GM18499 (cell line): Measurements from ENCODE around the gene C10orf90.

Experiments
- ATAC-seq: cut with Tn5 transposase; IDR thresholded peaks from one replicate; pipeline ENCODE4 v1.9.1; 2021; ENCODE audit warnings: moderate number of reproducible peaks; ENCODE audit not compliant: insufficient read depth, unreplicated experiment

C10orf90 gene

DNA sequence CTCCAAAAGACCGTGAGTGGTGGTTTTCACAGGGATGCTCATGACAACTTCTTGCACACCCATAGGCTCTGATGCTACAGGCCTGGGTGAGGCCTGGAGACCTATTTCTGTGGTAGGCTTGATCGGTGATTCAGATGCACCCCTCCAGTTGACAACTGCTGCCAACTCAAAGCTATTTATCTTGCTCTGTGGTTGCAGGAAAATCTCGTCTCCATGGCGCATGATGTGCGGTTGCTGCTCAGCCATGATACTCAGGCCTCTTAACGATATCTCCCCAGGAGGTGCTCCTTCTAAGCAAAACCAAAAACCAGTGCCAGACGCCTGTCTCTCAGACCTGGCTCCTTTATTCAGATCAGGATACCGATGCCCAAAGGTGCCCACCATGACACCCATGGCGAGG is 31.4 kb downstream of the C10orf90 start:
- ATAC-seq: no peak

DNA sequence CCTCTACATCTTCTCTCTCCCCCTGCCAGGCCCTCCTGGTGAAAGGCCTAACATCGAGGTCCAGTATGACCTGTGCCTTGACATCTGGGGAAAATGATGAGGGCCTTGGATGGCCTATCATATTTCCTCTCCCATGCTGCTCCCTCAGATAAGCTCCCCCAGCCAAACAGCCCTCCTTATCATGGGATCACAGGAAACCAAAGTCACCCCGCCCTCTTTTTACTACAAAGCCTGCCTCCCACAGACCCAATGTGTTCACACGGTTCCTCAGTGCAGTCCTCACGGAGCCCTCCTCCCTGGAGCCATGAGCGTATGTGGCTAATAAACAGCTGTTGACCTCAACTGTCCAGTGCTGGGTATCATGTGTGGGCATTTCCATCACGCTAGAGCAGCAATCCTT is 32.0 kb downstream of the C10orf90 start:
- no peak for ATAC-seq

DNA sequence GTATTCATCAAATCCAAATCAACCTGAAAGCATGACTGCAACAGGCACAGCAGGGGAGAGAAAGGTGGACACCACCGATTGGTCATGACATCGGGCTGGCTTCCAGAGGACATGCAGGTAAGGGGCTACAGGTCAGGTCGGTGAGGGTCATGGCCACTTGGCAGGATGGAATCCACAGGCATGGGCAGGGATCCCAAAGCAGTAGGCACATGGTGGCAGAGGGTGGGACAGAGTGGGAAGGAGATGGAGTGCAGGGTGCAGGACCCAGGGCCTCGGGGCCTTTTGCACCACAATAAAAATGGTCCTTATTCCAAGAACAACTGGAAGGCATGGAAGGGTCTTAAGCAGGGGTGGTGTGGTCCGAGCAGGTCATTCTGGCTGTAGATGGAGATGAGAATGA is 33.0 kb downstream of the C10orf90 start:
- ATAC-seq: no peak

DNA sequence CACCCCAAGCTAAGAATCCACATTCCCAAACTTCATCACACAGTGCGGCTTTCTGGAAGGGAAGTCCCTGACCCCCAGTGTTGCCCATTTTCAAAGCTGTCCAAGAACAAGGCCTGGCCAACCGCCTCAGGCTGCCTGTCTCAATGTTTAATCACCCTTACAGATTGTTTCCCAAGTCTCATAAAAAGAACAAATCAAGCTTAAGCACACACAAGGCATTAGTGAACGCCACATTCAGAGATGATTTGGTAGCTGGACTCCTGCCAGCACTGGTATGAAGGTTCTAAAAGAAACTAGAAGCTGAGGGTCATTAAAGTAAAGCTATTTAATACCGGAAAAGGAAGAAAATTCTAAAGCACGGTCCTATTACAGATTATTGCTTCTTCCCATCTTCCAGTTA is 35.6 kb downstream of the C10orf90 start:
- no peak for ATAC-seq

DNA sequence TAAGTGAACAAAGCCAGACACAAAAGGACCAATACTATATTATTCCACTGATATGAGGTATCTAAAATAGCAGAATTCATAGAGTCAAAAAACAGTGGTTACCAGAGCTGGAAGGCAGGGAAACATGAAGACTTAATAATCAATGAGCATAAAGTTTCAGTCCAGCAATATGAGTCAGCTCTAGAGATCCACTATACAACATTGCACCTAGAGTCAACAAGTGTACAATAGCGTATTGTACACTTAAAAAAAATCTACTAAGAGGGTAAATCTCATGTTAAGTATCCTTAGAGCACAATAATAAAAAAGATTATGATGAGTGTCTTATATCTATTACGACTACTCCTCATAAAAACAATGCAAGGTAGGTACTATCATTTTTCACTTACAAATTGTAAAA is 36.1 kb downstream of the C10orf90 start:
- no peak for ATAC-seq

DNA sequence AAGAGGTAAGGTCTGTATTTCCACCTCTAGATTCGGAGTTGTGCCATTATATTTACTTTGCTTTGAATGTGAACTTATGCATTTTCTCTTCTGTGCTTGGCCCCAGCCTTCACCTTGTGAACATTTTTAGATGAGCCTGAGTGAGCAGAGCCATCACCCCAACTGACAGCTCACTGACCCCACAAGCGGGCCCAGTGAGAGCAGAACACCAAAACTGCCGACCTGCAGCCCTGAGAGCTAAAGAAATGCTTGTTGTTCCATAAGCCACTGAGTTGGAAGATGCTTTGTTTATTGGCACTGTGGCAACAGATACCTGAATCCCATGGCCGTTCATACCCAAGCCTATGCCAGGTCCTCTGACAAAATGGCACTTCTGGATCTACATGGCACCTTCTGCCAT is 37.8 kb downstream of the C10orf90 start:
- no peak for ATAC-seq

DNA sequence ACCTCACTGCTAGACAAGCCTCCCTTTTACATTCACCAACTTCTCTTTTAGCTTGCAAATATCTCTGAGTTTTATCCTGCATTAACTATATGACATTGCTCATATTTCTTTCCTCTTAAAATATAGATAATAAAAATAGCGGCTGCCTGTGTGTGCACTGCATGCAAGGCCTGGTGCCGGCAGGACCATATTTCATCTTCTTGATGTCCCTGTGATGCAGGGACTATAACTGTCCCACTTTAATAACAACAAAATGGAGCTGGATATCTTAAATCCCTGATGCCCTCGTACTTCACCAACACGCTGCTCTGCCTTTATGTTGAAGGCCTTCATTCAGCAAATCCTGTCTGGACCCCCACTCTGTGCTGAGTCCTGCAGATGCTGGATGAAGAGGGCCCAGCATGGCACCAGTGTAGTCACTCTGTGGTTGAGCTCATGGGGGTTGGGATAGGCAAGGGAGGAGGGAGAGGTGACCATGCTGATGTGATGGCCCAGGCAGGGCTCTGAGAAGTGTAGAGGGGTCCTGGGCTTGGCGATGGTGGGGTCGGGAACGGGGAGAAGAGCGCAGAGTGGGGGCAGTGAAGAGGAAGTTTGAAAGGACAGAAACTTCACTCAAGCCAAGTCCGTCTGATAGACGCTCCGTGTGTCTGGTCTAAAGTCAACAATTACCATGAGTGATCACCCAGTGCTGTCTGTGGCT is 40.4 kb downstream of the C10orf90 start:
- no peak for ATAC-seq

DNA sequence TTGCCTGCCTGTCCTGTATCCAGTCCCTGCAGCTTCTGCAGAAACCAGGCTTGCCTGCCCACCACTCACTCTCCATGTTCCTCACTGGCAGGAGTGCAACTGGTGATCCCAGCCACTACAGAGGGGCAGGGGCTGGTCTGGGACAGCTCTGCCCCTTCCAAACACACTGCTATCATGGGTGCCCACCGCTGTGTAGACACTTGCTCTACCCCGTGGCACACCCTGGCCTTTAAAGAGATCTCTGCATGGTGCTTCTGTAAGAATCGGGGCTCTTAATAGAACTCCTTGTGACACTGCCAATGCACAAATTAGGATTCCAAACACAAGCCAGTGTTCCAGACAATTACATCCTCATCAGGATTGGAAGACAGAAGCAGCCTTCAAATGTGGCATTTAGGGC is 41.7 kb downstream of the C10orf90 start:
- no peak for ATAC-seq

DNA sequence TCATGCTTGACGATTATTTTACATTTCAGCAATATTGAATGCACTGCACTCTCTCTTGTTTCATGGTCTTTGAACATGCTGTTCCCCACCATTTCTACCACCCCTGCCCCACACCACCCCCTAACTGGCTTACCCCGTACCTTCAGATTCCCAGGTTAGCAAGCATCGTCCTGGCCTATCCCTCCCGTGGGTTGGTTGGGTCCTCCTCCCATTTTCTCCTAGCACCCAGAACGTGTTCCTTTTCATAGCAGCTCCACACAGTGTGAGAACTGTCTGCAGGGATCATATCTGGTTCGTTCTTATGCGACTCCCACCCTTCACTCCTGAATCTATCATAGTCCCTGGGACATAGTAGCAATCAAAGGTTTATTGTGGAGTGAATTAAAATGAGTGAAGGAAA is 48.6 kb downstream of the C10orf90 start:
- no peak for ATAC-seq

DNA sequence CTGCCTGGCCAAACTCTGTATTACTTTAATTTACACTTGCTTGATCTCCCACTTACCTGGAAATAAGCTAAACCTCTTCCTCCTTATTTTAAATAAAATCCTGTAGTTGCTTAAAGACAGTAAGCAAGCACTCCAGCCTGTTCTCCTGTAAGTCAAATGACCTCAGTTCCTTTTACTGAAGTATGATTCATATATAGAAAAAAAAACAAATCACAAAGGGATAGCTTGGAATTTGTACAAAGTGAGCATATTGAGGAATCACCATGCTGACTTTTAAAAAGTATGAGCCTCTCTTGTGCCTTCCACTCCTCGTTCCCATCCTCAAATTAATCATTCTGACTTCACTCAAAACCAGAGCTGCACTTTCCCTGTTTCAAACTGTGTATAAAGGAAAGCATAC is 52.0 kb downstream of the C10orf90 start:
- no peak for ATAC-seq

DNA sequence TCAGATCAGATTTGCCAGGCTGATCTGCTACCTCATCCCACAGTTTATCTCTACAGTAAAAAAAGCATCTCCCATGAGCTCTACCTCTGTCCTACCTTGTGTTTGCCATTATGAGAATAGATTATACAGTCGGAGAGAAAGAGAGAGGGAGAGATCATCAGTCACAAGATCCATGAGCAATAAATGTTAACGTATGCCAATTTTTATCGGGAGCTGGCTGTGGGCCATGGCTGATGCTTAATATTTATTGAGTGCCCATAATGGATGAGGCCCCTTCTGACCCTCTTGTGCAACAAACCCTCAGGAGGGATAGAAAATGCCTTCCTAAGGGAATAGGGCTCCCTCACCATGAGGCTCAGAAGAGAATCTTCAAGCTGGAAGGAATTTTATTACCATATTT is 52.8 kb downstream of the C10orf90 start:
- ATAC-seq: no peak

DNA sequence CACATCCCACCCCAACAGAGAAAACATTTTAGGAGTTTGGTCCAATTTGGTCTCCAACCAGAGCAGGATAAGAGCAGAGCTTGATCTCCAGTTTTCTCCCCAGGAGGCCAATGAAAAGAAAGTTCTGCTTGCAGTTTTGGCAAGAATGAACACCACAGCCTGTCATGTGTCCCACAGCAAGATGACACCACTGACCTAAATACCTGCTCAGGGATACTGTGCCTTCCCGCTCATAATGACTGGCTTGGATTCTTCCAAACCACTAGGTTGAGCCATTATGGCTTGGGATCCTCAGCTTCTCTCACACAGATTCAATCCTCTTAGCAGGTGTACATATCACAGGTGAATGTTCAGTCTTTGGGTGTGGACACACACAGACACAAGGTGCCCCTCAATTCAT is 53.3 kb downstream of the C10orf90 start:
- no peak for ATAC-seq

DNA sequence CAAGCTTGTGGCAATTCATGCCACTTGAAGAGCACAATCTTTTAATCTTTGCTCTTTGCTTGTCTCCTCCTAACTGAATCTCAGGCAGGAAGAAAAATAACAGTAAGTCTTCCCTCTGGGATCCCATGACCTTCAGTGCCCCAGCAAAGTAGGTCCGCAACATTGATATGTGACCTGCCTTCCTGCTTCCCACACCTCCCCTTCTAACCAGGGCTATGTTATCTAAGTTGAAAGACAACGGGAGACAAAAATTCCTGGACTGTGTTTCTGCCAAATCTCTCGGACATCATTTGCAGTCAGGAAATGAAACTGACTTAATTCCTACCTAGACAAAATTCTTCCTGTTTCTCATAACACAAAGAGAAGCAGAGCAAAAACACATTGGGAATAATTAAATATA is 53.8 kb downstream of the C10orf90 start:
- no peak for ATAC-seq

DNA sequence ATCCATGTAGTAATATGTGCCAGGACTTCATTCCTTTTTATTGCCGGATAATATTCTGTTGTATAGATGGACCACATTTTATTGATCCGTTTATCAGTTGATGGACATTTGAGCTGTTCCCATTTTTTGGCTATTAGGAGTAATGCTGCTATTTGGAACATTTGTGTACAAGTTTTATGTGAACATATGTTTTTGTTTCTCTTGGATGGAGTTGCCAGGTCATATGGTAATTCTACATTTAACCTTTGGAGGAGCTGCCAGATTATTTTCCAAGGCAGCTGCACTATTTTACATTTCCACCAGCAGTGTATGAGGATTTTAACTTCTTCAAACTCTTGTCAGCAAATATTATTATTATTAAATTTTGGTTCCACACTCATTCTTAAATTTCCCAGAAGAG is 59.2 kb downstream of the C10orf90 start:
- no peak for ATAC-seq

DNA sequence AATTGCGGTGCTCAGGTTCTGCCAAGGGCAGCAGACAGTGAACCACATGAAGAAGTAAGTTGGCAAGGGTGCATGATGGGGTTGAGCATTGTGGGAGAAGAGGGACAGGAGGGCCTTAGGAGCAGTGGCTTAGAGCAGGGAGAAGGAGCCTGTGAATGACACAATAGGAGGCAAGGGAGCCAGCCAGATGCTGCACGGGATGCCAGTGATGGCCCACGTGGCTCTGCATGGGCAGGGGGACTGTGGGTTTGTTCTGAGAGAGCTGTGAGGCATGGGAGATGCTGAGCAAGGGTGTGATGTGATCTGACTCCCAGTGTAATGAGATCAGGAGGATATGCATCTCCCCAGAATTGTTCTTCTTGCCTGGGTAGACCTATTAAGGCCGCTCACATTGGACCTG is 60.9 kb downstream of the C10orf90 start:
- ATAC-seq: no peak

DNA sequence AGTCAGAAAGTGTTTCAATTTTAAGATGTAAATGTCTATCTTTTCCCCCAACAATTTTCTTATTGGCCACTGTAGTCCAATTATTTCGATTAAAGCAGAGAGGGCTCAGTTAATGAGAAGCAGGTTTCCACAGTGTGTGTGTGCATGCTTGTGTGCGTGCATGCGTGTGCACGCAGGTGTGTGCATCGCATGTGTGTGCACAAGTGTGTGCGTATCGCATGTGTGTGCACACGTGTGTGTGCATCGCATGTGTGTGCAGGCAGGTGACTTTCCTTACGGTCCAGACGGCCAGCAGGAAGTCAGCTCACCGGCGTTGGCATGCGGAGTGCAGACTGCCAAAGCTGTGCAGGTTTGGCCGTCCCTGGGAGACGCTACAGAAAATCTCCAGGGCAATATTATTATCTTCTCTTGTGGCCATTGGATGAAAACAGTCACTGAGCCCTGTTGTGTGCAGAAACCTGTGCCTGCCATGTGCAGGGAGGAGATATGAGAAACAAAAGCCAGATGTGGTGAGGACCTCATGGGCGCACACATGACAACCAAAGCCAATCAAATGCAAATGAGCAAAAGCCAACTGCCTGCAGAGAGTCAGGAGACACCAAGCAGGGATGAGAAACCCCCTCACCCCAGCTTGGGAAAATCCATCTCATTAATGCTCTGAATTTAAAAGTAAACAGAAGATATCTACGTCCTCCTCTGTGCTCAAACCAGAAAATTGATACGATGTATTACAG is 70.4 kb downstream of the C10orf90 start:
- ATAC-seq: no peak

DNA sequence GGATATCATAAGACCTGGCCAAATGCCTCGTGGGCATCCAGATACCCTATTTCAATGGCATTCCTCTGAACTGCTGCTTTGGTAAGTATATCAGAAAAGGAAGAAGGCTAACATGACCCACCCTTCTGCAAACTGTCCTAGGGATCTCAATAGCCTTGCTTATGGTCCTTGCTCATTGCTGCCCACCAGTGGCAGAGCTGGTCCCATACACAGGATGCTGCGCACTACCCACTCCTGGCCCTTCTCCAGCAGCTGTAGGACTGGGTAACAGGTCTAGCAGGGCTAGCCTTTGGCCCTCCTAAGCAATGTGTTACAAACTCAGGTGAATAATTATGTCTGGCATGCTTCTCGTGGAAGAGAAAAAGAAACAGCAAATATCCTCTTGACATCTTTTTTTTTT is 72.5 kb downstream of the C10orf90 start:
- ATAC-seq: no peak

DNA sequence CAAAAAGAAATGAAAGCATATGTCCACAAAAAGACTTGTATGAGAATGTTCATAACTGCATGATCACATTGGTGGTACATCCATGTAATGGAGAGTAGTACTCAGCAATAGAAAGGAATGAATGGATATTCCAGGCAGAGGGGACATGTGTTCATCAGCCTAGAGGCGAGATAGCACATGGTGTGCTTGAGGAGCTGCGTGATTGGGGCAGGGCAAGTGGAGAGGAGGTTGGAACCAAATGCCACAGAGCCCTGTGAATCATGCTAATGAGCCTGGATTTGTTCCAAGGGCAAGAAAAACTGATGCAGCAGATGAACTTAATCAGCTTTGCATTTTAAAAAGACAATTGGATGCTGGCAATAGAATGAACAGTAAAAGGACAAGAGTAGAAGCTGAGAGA is 73.3 kb downstream of the C10orf90 start:
- no peak for ATAC-seq

DNA sequence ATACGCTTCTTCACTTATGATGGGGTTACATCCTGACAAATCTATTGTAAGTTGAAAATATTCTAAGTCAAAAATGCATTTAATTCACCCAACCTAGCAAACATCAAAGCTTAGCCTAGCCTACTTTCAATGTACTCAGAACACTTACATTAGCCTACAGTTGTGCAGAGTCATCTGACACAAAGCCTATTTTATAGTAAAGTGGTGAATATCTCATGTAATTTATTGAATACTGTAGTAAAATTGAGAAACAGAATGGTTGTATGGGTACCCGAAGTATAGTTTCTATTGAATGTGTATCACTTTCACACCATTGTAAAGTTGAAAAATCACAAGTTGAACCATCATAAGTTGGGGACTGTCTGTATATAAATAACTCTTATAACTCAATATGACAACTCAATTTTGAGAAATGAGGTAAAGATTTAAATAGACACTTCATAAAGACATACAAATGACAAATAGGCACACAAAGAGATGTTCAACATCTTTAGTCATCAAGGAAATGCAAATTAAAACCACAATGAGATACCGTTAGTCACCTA is 73.9 kb downstream of the C10orf90 start:
- ATAC-seq: no peak

DNA sequence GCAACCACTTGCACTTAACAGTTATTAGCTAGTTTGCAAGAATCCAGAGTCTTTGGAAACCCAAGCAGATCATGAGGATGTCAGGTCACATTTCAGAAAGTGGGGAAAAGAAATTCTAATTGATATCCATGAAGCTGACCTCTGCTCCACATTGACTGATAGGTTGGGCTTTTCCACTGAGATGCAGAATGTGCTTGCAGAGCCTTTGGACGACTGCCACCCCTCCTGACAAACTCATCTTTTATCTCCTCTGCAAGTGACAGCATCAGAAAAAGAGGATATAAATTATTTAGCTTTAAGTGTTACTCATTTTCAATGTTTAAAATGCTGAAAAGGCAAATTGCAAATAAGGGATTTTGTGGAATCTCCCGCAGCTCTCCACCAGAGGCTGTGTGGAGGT is 75.3 kb downstream of the C10orf90 start:
- no peak for ATAC-seq

DNA sequence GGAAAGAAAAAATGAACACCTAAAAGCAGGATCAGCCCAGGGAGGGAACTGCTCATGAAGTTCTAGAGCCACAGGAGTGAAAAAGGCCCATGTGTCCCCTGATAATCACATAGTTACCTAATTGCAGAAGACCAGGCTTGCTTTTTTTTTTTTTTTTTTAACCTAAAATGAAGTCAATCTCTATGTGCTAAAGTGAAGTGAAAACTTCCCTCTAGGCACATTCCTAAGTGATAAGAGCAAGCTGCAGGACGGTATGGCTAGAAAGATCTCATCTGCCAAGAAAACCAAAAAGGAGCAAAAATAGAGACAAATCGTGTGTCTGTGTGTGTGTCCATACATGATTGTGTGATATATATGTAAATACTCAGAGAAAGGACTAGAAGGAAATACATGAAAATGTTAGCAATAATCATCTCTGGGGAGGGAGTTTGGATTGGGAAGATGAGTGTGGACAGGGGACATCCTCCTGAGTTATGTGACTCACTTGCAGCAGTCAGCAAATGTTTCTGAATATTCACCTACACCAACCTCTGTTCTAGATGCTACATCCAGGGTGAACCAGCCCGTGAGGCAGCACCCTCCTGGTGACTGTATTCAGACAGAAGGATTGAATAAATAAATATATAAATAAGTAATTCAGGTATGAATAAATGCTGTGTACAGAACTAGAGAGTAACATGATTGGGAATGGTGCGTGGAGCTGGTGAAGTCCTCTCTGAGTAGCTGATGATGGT is 76.4 kb downstream of the C10orf90 start:
- ATAC-seq: no peak
